H1 (cell line): Measurements from ENCODE around the gene TECPR2. TPM values are rescaled to one million over a fixed set of nuclear protein-coding genes. Genes with fewer than 3 reads are reported as not detected.

Experiments used
- CTCF ChIA-PET: fragments of 300-600 bp; sonication (Branson Sonifier 250); formaldehyde crosslinking; loops from one replicate; lab custom pipeline; 2021; ENCODE audit not compliant: partially characterized antibody; lab: Charles Lee
- POLR2A ChIA-PET: fragments of 300-600 bp; sonication (Branson Sonifier 250); formaldehyde crosslinking; loops from one replicate; lab custom pipeline; 2021; ENCODE audit warnings: inconsistent platforms; ENCODE audit not compliant: partially characterized antibody; lab: Charles Lee
- DNase-seq, 2 experiments: peaks; one replicate each; pipeline versions ENCODE4 v3.0.0 to v3.0.0-alpha.2; 2010 to 2022; ENCODE audit warnings: low spot score in 2 of 2, low read depth in 1 of 2, mixed read lengths in 1 of 2
- FAIRE-seq: peaks from 2 replicates; lab custom pipeline; 2011; peaks lifted over from hg19 to GRCh38; lab: Jason Lieb, UNC
- H2AFZ ChIP-seq: 2 replicates; pipeline ENCODE4 v1.8.1; 2012; ENCODE audit warnings: low read length, inconsistent platforms
- H2AK5ac ChIP-seq: 2 replicates; pipeline ENCODE4 v1.6.1; 2013; ENCODE audit warnings: low read depth, low read length
- H2BK120ac ChIP-seq: replicated peaks from 2 replicates; pipeline ENCODE3; 2013; ENCODE audit warnings: low read depth, low read length, inconsistent platforms
- H2BK12ac ChIP-seq: 2 replicates; pipeline ENCODE4 v1.6.1; 2013; ENCODE audit warnings: low read depth, low read length
- H2BK15ac ChIP-seq: 2 replicates; pipeline ENCODE4 v1.6.1; 2013; ENCODE audit warnings: low read length
- H2BK20ac ChIP-seq: 2 replicates; pipeline ENCODE4 v1.6.1; 2013; ENCODE audit warnings: low read length
- H2BK5ac ChIP-seq: 2 replicates; pipeline ENCODE4 v1.6.1; 2013; ENCODE audit warnings: low read depth, low read length
- H3K14ac ChIP-seq: 2 replicates; pipeline ENCODE4 v1.6.1; 2013; ENCODE audit warnings: inconsistent platforms; ENCODE audit not compliant: insufficient read length
- H3K18ac ChIP-seq: 2 replicates; pipeline ENCODE4 v1.6.1; 2013; ENCODE audit warnings: low read length; ENCODE audit errors: extremely low read depth
- H3K23ac ChIP-seq: 2 replicates; pipeline ENCODE4 v1.6.1; 2013; ENCODE audit warnings: inconsistent platforms; ENCODE audit not compliant: insufficient read length
- H3K23me2 ChIP-seq: 2 replicates; pipeline ENCODE4 v1.6.1; 2013; ENCODE audit warnings: low read depth, low read length
- H3K27ac ChIP-seq: 2 replicates; pipeline ENCODE4 v1.6.1; 2011; ENCODE audit warnings: low read depth, low read length, inconsistent platforms
- H3K27me3 ChIP-seq, 4 experiments: replicated peaks in 1 of 4; 1 replicate in 1 of 4; 2 replicates in 3 of 4; pipeline versions ENCODE4 v1.6.1 to v1.8.1; 2011 to 2013; ENCODE audit warnings: low read length in 3 of 4, mild to moderate bottlenecking in 3 of 4, inconsistent platforms in 2 of 4, mixed read lengths in 2 of 4, moderate library complexity in 1 of 4; ENCODE audit not compliant: control insufficient read depth in 3 of 4, insufficient read depth in 3 of 4; ENCODE audit errors: extremely low read depth in 1 of 4
- H3K36me3 ChIP-seq, 4 experiments: 2 replicates each; pipeline versions ENCODE4 v1.6.1 to v1.8.1; 2011 to 2013; ENCODE audit warnings: mild to moderate bottlenecking in 4 of 4, low read length in 3 of 4, moderate library complexity in 2 of 4, control low read depth in 1 of 4, inconsistent platforms in 1 of 4; ENCODE audit not compliant: insufficient read depth in 4 of 4, control insufficient read depth in 2 of 4
- H3K4ac ChIP-seq: replicated peaks from 2 replicates; pipeline ENCODE3; 2013; ENCODE audit warnings: low read length, low read depth, mixed read lengths, inconsistent platforms; ENCODE audit not compliant: insufficient read length
- H3K4me1 ChIP-seq, 4 experiments: replicated peaks in 1 of 4; 1 replicate in 1 of 4; 2 replicates in 3 of 4; pipeline versions ENCODE4 v1.6.1 to v1.8.1; 2011 to 2013; ENCODE audit warnings: low read length in 3 of 4, inconsistent platforms in 2 of 4, mixed read lengths in 1 of 4; ENCODE audit not compliant: insufficient read depth in 4 of 4, control insufficient read depth in 3 of 4
- H3K4me2 ChIP-seq, 2 experiments: 2 replicates each; pipeline versions ENCODE4 v1.6.1 to v1.8.1; 2011 to 2013; ENCODE audit warnings: low read depth in 2 of 2, low read length in 2 of 2, control low read depth in 1 of 2, inconsistent platforms in 1 of 2, mild to moderate bottlenecking in 1 of 2; ENCODE audit not compliant: insufficient read depth in 1 of 2
- H3K4me3 ChIP-seq, 4 experiments: fragments of 200-600, 300-600 bp in 1 of 4; sonication (generic), shearing (Covaris generic), sonication (Bioruptor Twin) in 1 of 4; 2 replicates each; pipeline versions ENCODE4 v1.5.1 to v1.8.1; 2011 to 2016; ENCODE audit warnings: low read length in 4 of 4, low read depth in 3 of 4, control low read depth in 2 of 4, inconsistent platforms in 2 of 4, mild to moderate bottlenecking in 2 of 4, mixed read lengths in 1 of 4, moderate library complexity in 1 of 4; ENCODE audit not compliant: insufficient read depth in 2 of 4; ENCODE audit errors: extremely low read depth in 1 of 4
- H3K56ac ChIP-seq: replicated peaks from 2 replicates; pipeline ENCODE3; 2013; ENCODE audit warnings: low read depth, mild to moderate bottlenecking, mixed read lengths, low read length, inconsistent platforms; ENCODE audit not compliant: insufficient read length
- H3K79me1 ChIP-seq: 2 replicates; pipeline ENCODE4 v1.6.1; 2013; ENCODE audit warnings: low read depth, low read length, control low read depth
- H3K79me2 ChIP-seq, 2 experiments: 2 replicates each; pipeline versions ENCODE4 v1.6.1 to v1.8.1; 2012 to 2013; ENCODE audit warnings: low read length in 2 of 2, mild to moderate bottlenecking in 2 of 2, inconsistent platforms in 1 of 2; ENCODE audit not compliant: insufficient read depth in 2 of 2, control insufficient read depth in 1 of 2
- H3K9ac ChIP-seq, 4 experiments: replicated peaks in 1 of 4; 1 replicate in 1 of 4; 2 replicates in 3 of 4; pipeline versions ENCODE4 v1.6.1 to v1.8.1; 2011 to 2013; ENCODE audit warnings: low read depth in 3 of 4, low read length in 3 of 4, control low read depth in 2 of 4, mild to moderate bottlenecking in 2 of 4, moderate library complexity in 2 of 4, inconsistent platforms in 1 of 4; ENCODE audit errors: extremely low read depth in 1 of 4
- H3K9me3 ChIP-seq, 2 experiments: 2 replicates each; pipeline versions ENCODE4 v1.6.1 to v1.8.1; 2012 to 2013; ENCODE audit warnings: mild to moderate bottlenecking in 2 of 2, moderate library complexity in 2 of 2, control low read depth in 1 of 2, inconsistent platforms in 1 of 2, low read depth in 1 of 2, low read length in 1 of 2, mixed read lengths in 1 of 2; ENCODE audit not compliant: insufficient read depth in 2 of 2
- H4K20me1 ChIP-seq, 2 experiments: replicated peaks in 1 of 2; 2 replicates each; pipeline versions ENCODE3 to v1.8.1; 2011 to 2013; ENCODE audit warnings: inconsistent platforms in 2 of 2, low read length in 2 of 2, mild to moderate bottlenecking in 1 of 2; ENCODE audit not compliant: insufficient read depth in 2 of 2, control insufficient read depth in 1 of 2
- H4K5ac ChIP-seq: 2 replicates; pipeline ENCODE4 v1.6.1; 2013; ENCODE audit warnings: low read length, low read depth, mixed read lengths, inconsistent platforms; ENCODE audit not compliant: insufficient read length
- H4K8ac ChIP-seq: 2 replicates; pipeline ENCODE4 v1.8.0; 2013; ENCODE audit warnings: mild to moderate bottlenecking, moderate library complexity, low read length, inconsistent platforms; ENCODE audit not compliant: insufficient read depth; ENCODE audit errors: extremely low read depth
- H4K91ac ChIP-seq: replicated peaks from 2 replicates; pipeline ENCODE3; 2013; ENCODE audit warnings: low read length, mixed read lengths, inconsistent platforms; ENCODE audit not compliant: insufficient read length
- KDM1A ChIP-seq: fragments of 200-600, 300-600 bp; sonication (generic); IDR thresholded peaks from 2 replicates; pipeline ENCODE4 v1.7.1; 2016; ENCODE audit warnings: mild to moderate bottlenecking, low read length, borderline replicate concordance
- POLR2A ChIP-seq, 2 experiments: IDR thresholded peaks; 1 replicate in 1 of 2; 2 replicates in 1 of 2; pipeline ENCODE4 v1.6.1; 2011; ENCODE audit warnings: low read depth in 2 of 2, low read length in 2 of 2, mild to moderate bottlenecking in 2 of 2; ENCODE audit errors: control extremely low read depth in 1 of 2
- RNF2 ChIP-seq: fragments of 200-900, 300-1000 bp; sonication (generic); IDR thresholded peaks from 2 replicates; pipeline ENCODE4 v1.7.1; 2016; ENCODE audit warnings: borderline replicate concordance, low read depth, mild to moderate bottlenecking, antibody characterized with exemption, low read length; ENCODE audit not compliant: poor library complexity, severe bottlenecking; ENCODE audit errors: missing control alignments
- SIRT6 ChIP-seq: IDR thresholded peaks from one replicate; pipeline ENCODE4 v1.7.1; 2012; ENCODE audit warnings: low read length, inconsistent platforms
- SIX5 ChIP-seq: IDR thresholded peaks from 2 replicates; pipeline ENCODE4 v1.6.1; 2011; ENCODE audit warnings: mild to moderate bottlenecking, low read depth, low read length
- ZNF274 ChIP-seq: IDR thresholded peaks from 2 replicates; pipeline ENCODE4 v1.7.0; 2012; ENCODE audit warnings: low read length, borderline replicate concordance; ENCODE audit errors: extremely low read depth
- WGBS, 2 experiments: shearing (Covaris generic) in 1 of 2; methylation state at CpG; one replicate each; pipeline versions ENCODE4 v1.1.6 to v1.1.7; 2013 to 2015; ENCODE audit warnings: low lambda C conversion rate in 2 of 2, mixed read lengths in 2 of 2, inconsistent platforms in 1 of 2, low coverage in 1 of 2, missing lambda C conversion rate in 1 of 2; ENCODE audit not compliant: insufficient replicate concordance in 2 of 2, insufficient coverage in 1 of 2, insufficient read length in 1 of 2; ENCODE audit errors: extremely low coverage in 1 of 2, missing lambda C conversion rate in 1 of 2; 5-methylcytosine and 5-hydroxymethylcytosine counted together
- polyA plus RNA-seq, 7 experiments: library from polyadenylated mRNA; depleted of rRNA in 3 of 7; stranded (reverse) in 5 of 7; unstranded in 2 of 7; fragments of >200 nt in 5 of 7; fragments of 200-250 nt in 2 of 7; gene quantifications; 1 replicate in 5 of 7; 2 replicates in 1 of 7; 4 replicates in 1 of 7; pipeline versions ENCODE4 v1.2.1 to v1.2.3, GENCODE V29; 2011 to 2013; ENCODE audit warnings: missing spikeins in 2 of 7, mixed read lengths in 2 of 7
- total RNA-seq: library from RNA; stranded (reverse); fragmentation: NEBNext Ultra II Directional; extraction: Animal tissue kit (Norgen Biotek cat#: 25700); gene quantifications from 2 replicates; pipeline ENCODE4 v1.2.1, GENCODE V29; 2021
- TF ChIP-seq, protein P1 (sequence below): IDR thresholded peaks from 2 replicates; pipeline ENCODE4 v1.6.1; 2011; ENCODE audit warnings: low read length, improper control_type of control experiment

Gene TECPR2
- total and polyA plus RNA-seq, 2 of the 8 experiments (the other 6 are each of a cell fraction or from before 2014, with no cell fraction given) = 6.8 to 19.4 TPM

DNA sequence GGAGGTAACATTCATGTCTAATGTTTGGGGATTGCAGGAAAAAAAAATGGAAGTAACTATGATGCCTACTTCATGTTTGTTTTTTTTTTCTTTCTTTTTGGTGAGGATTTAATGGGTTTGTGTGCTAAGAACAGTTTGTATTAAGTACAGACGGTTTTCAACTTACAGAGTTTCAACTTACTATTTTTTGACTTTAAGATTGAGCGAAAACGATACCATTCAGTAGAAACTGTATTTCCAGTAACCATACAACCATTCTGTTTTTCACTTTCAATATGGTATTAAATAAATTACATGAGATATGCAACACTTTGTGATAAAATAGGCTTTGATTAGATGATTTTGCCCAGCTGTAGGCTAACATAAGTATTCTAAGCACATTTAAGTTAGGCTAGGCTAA, 10.4 kb downstream of the TECPR2 start:
- Histone ChIP-seq H3K27me3 (no peaks in the 10 kb centered on the region), H3K4me1 (no peaks in the 10 kb centered on the region), H2BK5ac (no peak overlapping the region), H2BK12ac (no peak overlapping the region), H2BK120ac (no peak overlapping the region), H3K4ac (no peak overlapping the region), H3K79me2 (peaks cover 0 to 13% of the 10 kb centered on the region in 2 experiments; a peak in 2 of 4 replicates), H3K14ac (no peak overlapping the region), H3K9me3 (no peaks in the 10 kb centered on the region), H2AFZ (no peak overlapping the region), H3K36me3 (peaks cover 0 to 9% (median 0%) of the 10 kb centered on the region in 4 experiments; a peak in 3 of 8 replicates), H3K23ac (no peak overlapping the region), H2BK20ac (no peak overlapping the region), H3K79me1 (peaks cover 7% of the 10 kb centered on the region), H3K4me2 (no peak overlapping the region), H4K8ac (no peak overlapping the region), H3K9ac (no peak overlapping the region), H3K4me3 (no peak overlapping the region), H2AK5ac (no peak overlapping the region), H4K5ac (no peak overlapping the region), H4K20me1 (peaks cover 0 to 7% of the 10 kb centered on the region in 2 experiments), H3K18ac (no peak overlapping the region), H3K23me2 (no peaks in the 10 kb centered on the region), H3K27ac (no peak overlapping the region), H2BK15ac (no peak overlapping the region), H4K91ac (no peak overlapping the region), H3K56ac (no peak overlapping the region)
- no peak for FAIRE-seq
- CTCF ChIA-PET = interaction anchor here (1.0 kb wide), 1 partner anchor 19 kb away, joined by 3 read pairs; no protein-coding TSS in a partner anchor
- POLR2A ChIA-PET = no interaction called here
- 92% methylated on average over 3 of the region's 3 CpGs; no CpG with 5 or more reads in 1 of the 2 experiments for WGBS, 2 experiments
- TF ChIP-seq POLR2A (IDR thresholded peaks at IDR 0.05; ENCODE audit: control extremely low read depth in 1 of 2, low read depth in 2 of 2, low read length in 2 of 2) = no peak
- TF ChIP-seq KDM1A = no peak
- TF ChIP-seq, protein P1, sequence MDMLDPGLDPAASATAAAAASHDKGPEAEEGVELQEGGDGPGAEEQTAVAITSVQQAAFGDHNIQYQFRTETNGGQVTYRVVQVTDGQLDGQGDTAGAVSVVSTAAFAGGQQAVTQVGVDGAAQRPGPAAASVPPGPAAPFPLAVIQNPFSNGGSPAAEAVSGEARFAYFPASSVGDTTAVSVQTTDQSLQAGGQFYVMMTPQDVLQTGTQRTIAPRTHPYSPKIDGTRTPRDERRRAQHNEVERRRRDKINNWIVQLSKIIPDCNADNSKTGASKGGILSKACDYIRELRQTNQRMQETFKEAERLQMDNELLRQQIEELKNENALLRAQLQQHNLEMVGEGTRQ = no peak
- TF ChIP-seq SIRT6 = no peak
- TF ChIP-seq SIX5 = no peak
- no peak for TF ChIP-seq RNF2
- TF ChIP-seq ZNF274 = no peak
- DNase-seq = no peak
